OCI-LY7 (cell line): ENCODE measurements around the gene ABCC1.

Experiments used
- CTCF ChIP-seq: fragments of 200-600 bp; sonication (generic); conservative IDR thresholded peaks from 2 replicates; pipeline ENCODE4 v1.5.1; 2014; ENCODE audit warnings: mild to moderate bottlenecking, antibody characterized with exemption, low read length, moderate library complexity, mixed read lengths
- EZH2phosphoT487 ChIP-seq: fragments of 200-600 bp; sonication (generic); IDR thresholded peaks from 2 replicates; pipeline ENCODE4 v1.6.1; 2018; ENCODE audit warnings: low read depth, borderline replicate concordance, mild to moderate bottlenecking, mixed run types, antibody characterized with exemption, low read length, moderate library complexity, mixed read lengths

DNA sequence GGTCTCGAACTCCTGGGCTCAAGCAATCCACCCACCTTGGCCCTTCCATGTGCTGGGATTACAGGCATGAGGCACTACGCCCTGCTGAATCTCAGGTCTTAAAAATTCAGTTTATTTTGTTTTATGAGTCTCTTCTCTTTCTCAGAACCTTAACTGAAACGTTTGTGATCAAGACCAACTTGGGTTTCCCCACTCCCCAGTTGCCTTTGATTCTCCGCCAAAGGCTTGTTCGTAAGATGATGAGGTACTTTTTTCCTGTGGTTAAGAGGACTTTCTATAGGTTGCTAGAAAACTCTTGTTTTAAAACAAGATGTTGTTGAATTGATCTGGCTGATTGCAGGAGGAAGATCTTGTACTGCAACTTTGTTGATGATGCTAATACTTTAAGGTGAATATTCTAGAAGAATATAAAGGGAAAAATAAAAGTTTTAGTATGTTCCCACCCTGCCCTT, 11.7 kb downstream of the ABCC1 start:
- TF ChIP-seq CTCF (no peak), EZH2phosphoT487 (no peak)
